CD14-positive monocyte (primary cell): ENCODE data around the gene MAP6D1. TPM values are rescaled to one million over a fixed set of nuclear protein-coding genes. Genes with fewer than 3 reads are reported as not detected.
A peak's percentile ranks its signal among the peaks of the same experiment; 100 is the strongest.

Source experiments
- DNase-seq, 3 donors: peaks; one replicate each; pipeline ENCODE4 v3.0.0-alpha.2; 2011 to 2022
- H2AFZ ChIP-seq: 2 replicates; pipeline ENCODE4 v1.6.0; 2012; ENCODE audit warnings: mild to moderate bottlenecking, low read depth, low read length, inconsistent platforms; ENCODE audit not compliant: insufficient read depth, poor library complexity, severe bottlenecking
- H3K27ac ChIP-seq, 2 donors: 1 replicate in 1 of 2; 2 replicates in 1 of 2; pipeline ENCODE4 v1.5.1; 2012 to 2013; ENCODE audit warnings: low read length in 2 of 2, control low read depth in 1 of 2, inconsistent platforms in 1 of 2, low read depth in 1 of 2, mild to moderate bottlenecking in 1 of 2
- H3K27me3 ChIP-seq, 2 donors: one replicate each; pipeline versions ENCODE4 v1.6.0 to v1.6.1; 2011 to 2013; ENCODE audit warnings: low read length in 2 of 2; ENCODE audit not compliant: control insufficient read depth in 2 of 2, insufficient read depth in 2 of 2
- H3K36me3 ChIP-seq, 2 donors: replicated peaks in 1 of 2; 1 replicate in 1 of 2; 2 replicates in 1 of 2; pipeline versions ENCODE4 v1.5.1 to v1.6.1; 2012 to 2013; ENCODE audit warnings: low read length in 2 of 2, control low read depth in 1 of 2, inconsistent platforms in 1 of 2, mild to moderate bottlenecking in 1 of 2; ENCODE audit not compliant: insufficient read depth in 2 of 2, control insufficient read depth in 1 of 2
- H3K4me1 ChIP-seq, 2 donors: 1 replicate in 1 of 2; 2 replicates in 1 of 2; pipeline versions ENCODE4 v1.5.1 to v1.6.1; 2012 to 2013; ENCODE audit warnings: low read length in 2 of 2, control low read depth in 1 of 2, inconsistent platforms in 1 of 2, mild to moderate bottlenecking in 1 of 2, moderate library complexity in 1 of 2; ENCODE audit not compliant: insufficient read depth in 2 of 2, control insufficient read depth in 1 of 2
- H3K4me2 ChIP-seq: replicated peaks from 2 replicates; pipeline ENCODE3; 2012; ENCODE audit warnings: low read length, moderate library complexity, mild to moderate bottlenecking; ENCODE audit not compliant: poor library complexity, severe bottlenecking; ENCODE audit errors: extremely low read depth
- H3K4me3 ChIP-seq, 3 experiments: fragments of 200-600 bp in 1 of 3; sonication (generic) in 1 of 3; replicated peaks in 1 of 3; 1 replicate in 2 of 3; 2 replicates in 1 of 3; pipeline ENCODE4 v1.5.1; 2011 to 2013; ENCODE audit warnings: low read length in 3 of 3, mild to moderate bottlenecking in 3 of 3, control low read depth in 2 of 3, low read depth in 2 of 3, inconsistent platforms in 1 of 3, moderate library complexity in 1 of 3
- H3K79me2 ChIP-seq: 2 replicates; pipeline ENCODE4 v1.6.0; 2012; ENCODE audit warnings: mild to moderate bottlenecking, control low read depth, inconsistent platforms, low read length, moderate library complexity; ENCODE audit not compliant: insufficient read depth
- H3K9ac ChIP-seq: 2 replicates; pipeline ENCODE4 v1.6.0; 2017; ENCODE audit warnings: low read length, mild to moderate bottlenecking; ENCODE audit not compliant: insufficient read depth, poor library complexity, severe bottlenecking
- H3K9me3 ChIP-seq, 2 donors: replicated peaks in 1 of 2; 1 replicate in 1 of 2; 2 replicates in 1 of 2; pipeline versions ENCODE4 v1.5.1 to v1.6.1; 2012 to 2013; ENCODE audit warnings: low read length in 2 of 2, control low read depth in 1 of 2; ENCODE audit not compliant: control insufficient read depth in 1 of 2, insufficient read depth in 1 of 2
- H4K20me1 ChIP-seq: 2 replicates; pipeline ENCODE4 v1.6.0; 2012; ENCODE audit warnings: mild to moderate bottlenecking, low read length, control low read depth, moderate library complexity; ENCODE audit not compliant: insufficient read depth
- H3K27ac Mint-ChIP-seq, 7 donors: one replicate each; pipeline ENCODE4 v1.8.0; 2020; ENCODE audit warnings: mild to moderate bottlenecking in 7 of 7, mixed read lengths in 7 of 7, moderate library complexity in 6 of 7, inconsistent platforms in 2 of 7
- H3K27me3 Mint-ChIP-seq, 3 donors: one replicate each; pipeline ENCODE4 v1.8.0; 2021 to 2022; ENCODE audit warnings: low read depth in 3 of 3, mild to moderate bottlenecking in 3 of 3, mixed read lengths in 3 of 3, moderate library complexity in 3 of 3, inconsistent platforms in 1 of 3
- H3K36me3 Mint-ChIP-seq, 2 donors: one replicate each; pipeline ENCODE4 v1.8.0; 2020; ENCODE audit warnings: mixed read lengths in 2 of 2, inconsistent platforms in 1 of 2, mild to moderate bottlenecking in 1 of 2
- H3K4me1 Mint-ChIP-seq: one replicate; pipeline ENCODE4 v1.8.0; 2020; ENCODE audit warnings: mild to moderate bottlenecking, mixed read lengths
- H3K4me3 Mint-ChIP-seq, 2 donors: one replicate each; pipeline ENCODE4 v1.8.0; 2020; ENCODE audit warnings: mild to moderate bottlenecking in 2 of 2, mixed read lengths in 2 of 2, moderate library complexity in 1 of 2
- H3K9me3 Mint-ChIP-seq, 7 donors: one replicate each; pipeline ENCODE4 v1.8.0; 2020 to 2022; ENCODE audit warnings: mixed read lengths in 7 of 7, mild to moderate bottlenecking in 6 of 7, moderate library complexity in 6 of 7, inconsistent platforms in 2 of 7
- CTCF ChIP-seq: fragments of 200-600 bp; IDR thresholded peaks from one replicate; pipeline ENCODE4 v1.8.0; 2022; ENCODE audit warnings: antibody characterized with exemption, mild to moderate bottlenecking
- WGBS: methylation state at CpG from one replicate; pipeline ENCODE4 v1.1.5; 2013; ENCODE audit warnings: missing lambda C conversion rate; ENCODE audit not compliant: insufficient coverage; 5-methylcytosine and 5-hydroxymethylcytosine counted together
- intact Hi-C, 2 donors: fragments of 100-400 bp; cut with micrococcal nuclease; formaldehyde crosslinking; loops; one replicate each; pipeline versions ENCODE4 v1.15.0 to v1.15.1; 2023
- polyA plus RNA-seq, 3 donors: library from polyadenylated mRNA; depleted of rRNA in 1 of 3; unstranded in 2 of 3; stranded (reverse) in 1 of 3; fragments of 300-500 nt in 2 of 3; fragments of >200 nt in 1 of 3; fragmentation: Illumina TruSeq in 2 of 3; gene quantifications; 1 replicate in 2 of 3; 2 replicates in 1 of 3; pipeline ENCODE4 v1.2.3, GENCODE V29; 2012 to 2021

Gene MAP6D1
- polyA plus RNA-seq, 3 donors: 0.18 to 0.35 TPM; not detected in 1

DNA sequence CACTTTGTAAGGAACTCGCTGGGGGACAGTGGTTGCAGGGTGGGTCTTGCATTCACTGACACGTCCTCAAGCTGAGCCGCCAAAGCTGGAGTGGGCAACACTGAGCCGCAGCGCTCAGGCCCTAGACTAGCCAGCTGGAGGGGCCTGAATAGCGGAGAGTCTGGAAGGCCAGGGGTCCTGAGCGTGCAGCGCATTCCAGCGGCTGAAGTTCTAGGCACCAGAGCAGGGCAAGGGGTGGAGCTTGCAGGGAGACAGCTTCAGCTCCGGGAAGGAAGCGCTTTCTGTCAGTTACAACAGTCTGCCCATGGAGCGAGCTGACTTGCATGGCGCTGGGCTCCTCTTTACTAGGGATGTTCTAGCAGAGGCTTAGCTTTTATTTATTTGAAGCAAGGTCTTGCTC, 2.7 kb downstream of the MAP6D1 start:
- H3K4me1 ChIP-seq: peaks cover 15 to 21% of the 10 kb centered on the region in 2 donors
- H3K27ac Mint-ChIP-seq: no peak overlapping the region

GRCh38 chr3:183819831-183820230, 5.5 kb downstream of the MAP6D1 start:
- no peaks in the 10 kb centered on the region for H3K9me3 ChIP-seq
- H3K79me2 ChIP-seq: no peaks in the 10 kb centered on the region
- TF ChIP-seq CTCF: no peak
- H3K27ac ChIP-seq: no peak overlapping the region
- no peak overlapping the region for H3K9ac ChIP-seq
- no peak overlapping the region for H2AFZ ChIP-seq
- WGBS: 96% methylated on average over 6 of the region's 6 CpGs
- intact Hi-C loops: no loop called here
- H3K9me3 Mint-ChIP-seq: peaks cover 0 to 2% (median 0%) of the 10 kb centered on the region in 7 donors
- peaks cover 11 to 12% of the 10 kb centered on the region in 2 donors for H3K4me1 ChIP-seq
- H3K36me3 ChIP-seq: peaks cover 7 to 20% of the 10 kb centered on the region in 2 donors
- peaks cover 9% of the 10 kb centered on the region for H3K4me1 Mint-ChIP-seq
- peaks cover 6% of the 10 kb centered on the region for H4K20me1 ChIP-seq
- H3K4me2 ChIP-seq: no peak overlapping the region
- peaks cover 5 to 15% (median 8%) of the 10 kb centered on the region in 3 donors for H3K27me3 Mint-ChIP-seq
- H3K27me3 ChIP-seq: peaks cover 0 to 5% of the 10 kb centered on the region in 2 donors
- H3K4me3 ChIP-seq: no peak overlapping the region
- H3K4me3 Mint-ChIP-seq: no peak overlapping the region
- H3K36me3 Mint-ChIP-seq: peaks cover 33 to 39% of the 10 kb centered on the region in 2 donors
- no peak for DNase-seq
- H3K27ac Mint-ChIP-seq: peak overlapping the region in 2 of 7 donors; percentile 20 to 55

More for the DNA sequence above, 2.7 kb downstream of the MAP6D1 start:
- peaks cover 0 to 2% (median 0%) of the 10 kb centered on the region in 7 donors for H3K9me3 Mint-ChIP-seq
- H3K27me3 Mint-ChIP-seq: peaks cover 5 to 18% (median 8%) of the 10 kb centered on the region in 3 donors
- TF ChIP-seq CTCF: no peak
- H3K36me3 Mint-ChIP-seq: peaks cover 25 to 26% of the 10 kb centered on the region in 2 donors
- no peak overlapping the region for H2AFZ ChIP-seq
- H3K4me2 ChIP-seq: no peak overlapping the region
- no peak overlapping the region for H3K9ac ChIP-seq
- H3K27me3 ChIP-seq: peaks cover 0 to 5% of the 10 kb centered on the region in 2 donors
- no peak for DNase-seq
- no peaks in the 10 kb centered on the region for H3K79me2 ChIP-seq
- peaks cover 16% of the 10 kb centered on the region for H3K4me1 Mint-ChIP-seq
- WGBS: 96% methylated on average over 10 of the region's 13 CpGs
- no peak overlapping the region for H3K27ac ChIP-seq
- H3K4me3 ChIP-seq: no peak overlapping the region
- intact Hi-C loops: no loop called here
- peaks cover 25% of the 10 kb centered on the region for H4K20me1 ChIP-seq
- H3K4me3 Mint-ChIP-seq: no peak overlapping the region
- H3K9me3 ChIP-seq: no peaks in the 10 kb centered on the region
- peaks cover 2 to 3% of the 10 kb centered on the region in 2 donors for H3K36me3 ChIP-seq
